Esophagus muscularis mucosa (tissue), 3 donors: Measurements from ENCODE around the gene MRPL9.

Source experiments
- POLR2AphosphoS5 ChIP-seq, 2 donors: sonication (generic); formaldehyde crosslinking; IDR thresholded peaks; one replicate each; pipeline ENCODE4 v1.6.1; 2017; ENCODE audit warnings: antibody characterized with exemption in 2 of 2
- TF ChIP-seq, protein P1 (sequence below), 3 experiments: fragments of 200-600 bp in 2 of 3; fragments of 450-650 bp in 1 of 3; sonication (generic) in 2 of 3; IDR thresholded peaks; one replicate each; pipeline ENCODE4 v1.5.1; 2017 to 2019; ENCODE audit warnings: antibody characterized with exemption in 3 of 3, mild to moderate bottlenecking in 2 of 3, moderate library complexity in 1 of 3

DNA sequence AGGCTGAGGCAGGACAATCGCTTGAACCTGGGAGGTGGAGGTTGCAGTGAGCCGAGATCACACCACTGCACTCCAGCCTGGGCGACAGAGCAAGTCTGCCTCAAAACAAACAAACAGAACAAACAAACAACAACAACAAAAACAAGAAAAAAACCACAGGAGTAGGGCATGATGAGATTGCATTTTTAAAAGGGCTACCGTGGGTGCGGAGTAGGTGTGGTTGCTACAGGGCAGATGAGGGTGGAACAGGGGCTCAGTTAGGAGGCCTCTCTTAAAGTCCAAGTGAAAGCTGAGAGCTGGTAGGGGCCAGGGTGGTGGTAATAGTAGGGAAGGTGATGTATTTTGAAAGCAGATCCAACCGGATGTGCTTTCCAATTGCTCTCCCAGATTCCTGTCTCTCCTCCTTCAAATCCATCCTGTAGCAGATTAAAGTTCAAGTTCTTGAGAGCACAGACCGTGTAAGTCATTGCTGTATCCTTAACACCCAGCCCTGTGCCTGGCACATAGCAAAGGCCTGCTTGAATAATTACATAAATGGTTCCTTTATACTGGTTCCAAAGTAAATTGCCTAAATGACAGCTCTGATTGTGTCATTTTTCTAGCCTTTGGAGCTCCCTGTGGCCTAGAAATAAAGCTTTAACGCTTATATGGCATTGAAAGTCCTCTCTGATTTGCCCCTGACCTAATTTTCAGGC, 46.1 kb upstream of the MRPL9 start:
- TF ChIP-seq, protein P1, sequence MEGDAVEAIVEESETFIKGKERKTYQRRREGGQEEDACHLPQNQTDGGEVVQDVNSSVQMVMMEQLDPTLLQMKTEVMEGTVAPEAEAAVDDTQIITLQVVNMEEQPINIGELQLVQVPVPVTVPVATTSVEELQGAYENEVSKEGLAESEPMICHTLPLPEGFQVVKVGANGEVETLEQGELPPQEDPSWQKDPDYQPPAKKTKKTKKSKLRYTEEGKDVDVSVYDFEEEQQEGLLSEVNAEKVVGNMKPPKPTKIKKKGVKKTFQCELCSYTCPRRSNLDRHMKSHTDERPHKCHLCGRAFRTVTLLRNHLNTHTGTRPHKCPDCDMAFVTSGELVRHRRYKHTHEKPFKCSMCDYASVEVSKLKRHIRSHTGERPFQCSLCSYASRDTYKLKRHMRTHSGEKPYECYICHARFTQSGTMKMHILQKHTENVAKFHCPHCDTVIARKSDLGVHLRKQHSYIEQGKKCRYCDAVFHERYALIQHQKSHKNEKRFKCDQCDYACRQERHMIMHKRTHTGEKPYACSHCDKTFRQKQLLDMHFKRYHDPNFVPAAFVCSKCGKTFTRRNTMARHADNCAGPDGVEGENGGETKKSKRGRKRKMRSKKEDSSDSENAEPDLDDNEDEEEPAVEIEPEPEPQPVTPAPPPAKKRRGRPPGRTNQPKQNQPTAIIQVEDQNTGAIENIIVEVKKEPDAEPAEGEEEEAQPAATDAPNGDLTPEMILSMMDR (IDR thresholded peaks at IDR 0.05), result no peak
- TF ChIP-seq POLR2AphosphoS5 (IDR thresholded peaks at IDR 0.05), result no peak
